GM12878 (cell line): Measurements from ENCODE around the gene GALNT18. TPM values are rescaled to one million over a fixed set of nuclear protein-coding genes. Genes with fewer than 3 reads are reported as not detected.

Source experiments
- ATAC-seq: fragments of 200-7000 bp; cut with Tn5 transposase; 3 replicates; pipeline ENCODE4 v1.9.1; 2020; ENCODE audit warnings: mild to moderate bottlenecking, moderate library complexity
- BruUV-seq: library from RNA; stranded (reverse); fragments of 400-500 nt; replicated peaks from 2 replicates; lab custom pipeline; 2021; lab: Mats Ljungman, UMichigan
- CTCF ChIA-PET: fragments of 300-600 bp; sonication (Branson Sonifier 250); formaldehyde crosslinking; extraction: SDS; loops from one replicate; lab custom pipeline; 2021; ENCODE audit warnings: inconsistent platforms; lab: Yijun Ruan, JAX
- POLR2A ChIA-PET: fragments of 350-600 bp; formaldehyde crosslinking; extraction: SDS; loops from one replicate; lab custom pipeline; 2021; ENCODE audit warnings: inconsistent platforms; lab: Charles Lee
- RAD21 ChIA-PET: fragments of 300-600 bp; sonication (Branson Sonifier 250); formaldehyde crosslinking; loops from one replicate; lab custom pipeline; 2023; ENCODE audit warnings: antibody characterized with exemption; ENCODE audit not compliant: unreplicated experiment; lab: Charles Lee
- SMC1A ChIA-PET: fragments of 300-600 bp; sonication (Branson Sonifier 250); formaldehyde crosslinking; loops from one replicate; lab custom pipeline; 2023; ENCODE audit not compliant: unreplicated experiment, uncharacterized antibody; lab: Charles Lee
- DNase-seq: peaks from one replicate; pipeline ENCODE4 v3.0.0-alpha.2; 2011; ENCODE audit warnings: low read depth, low spot score
- FAIRE-seq: peaks from 3 replicates; lab custom pipeline; 2011; peaks lifted over from hg19 to GRCh38; lab: Jason Lieb, UNC
- H2AFZ ChIP-seq: 2 replicates; pipeline ENCODE4 v1.6.0; 2011; ENCODE audit warnings: low read depth, low read length, control low read depth; ENCODE audit not compliant: control insufficient read depth
- H3K27ac ChIP-seq: 2 replicates; pipeline ENCODE4 v1.5.1; 2011; ENCODE audit warnings: control low read depth; ENCODE audit not compliant: control insufficient read depth, insufficient read depth
- H3K27me3 ChIP-seq, 2 experiments: replicated peaks in 1 of 2; 2 replicates each; pipeline versions ENCODE4 v1.6.0 to v1.6.1; 2011; ENCODE audit warnings: low read length in 1 of 2; ENCODE audit not compliant: control insufficient read depth in 2 of 2, insufficient read depth in 2 of 2
- H3K36me3 ChIP-seq, 2 experiments: 2 replicates each; pipeline ENCODE4 v1.5.1; 2011; ENCODE audit warnings: low read length in 1 of 2; ENCODE audit not compliant: control insufficient read depth in 2 of 2, insufficient read depth in 2 of 2
- H3K4me1 ChIP-seq: 2 replicates; pipeline ENCODE4 v1.6.1; 2011; ENCODE audit warnings: mild to moderate bottlenecking, low read length, moderate library complexity, mixed read lengths; ENCODE audit not compliant: control insufficient read depth, insufficient read depth
- H3K4me2 ChIP-seq: 2 replicates; pipeline ENCODE4 v1.6.0; 2011; ENCODE audit warnings: control low read depth; ENCODE audit not compliant: control insufficient read depth, insufficient read depth
- H3K4me3 ChIP-seq: fragments of 200-600 bp; sonication (generic); 2 replicates; pipeline ENCODE4 v1.5.1; 2016
- H3K79me2 ChIP-seq: 2 replicates; pipeline ENCODE4 v1.6.0; 2011; ENCODE audit warnings: low read length; ENCODE audit not compliant: control insufficient read depth, insufficient read depth
- H3K9ac ChIP-seq: 2 replicates; pipeline ENCODE4 v1.8.0; 2011; ENCODE audit warnings: low read length, control low read depth, mixed read lengths; ENCODE audit not compliant: control insufficient read depth, insufficient read depth
- H3K9me3 ChIP-seq: replicated peaks from 3 replicates; pipeline ENCODE4 v1.5.1; 2011; ENCODE audit warnings: mild to moderate bottlenecking, low read length; ENCODE audit not compliant: control insufficient read depth, insufficient read depth
- H4K20me1 ChIP-seq: 2 replicates; pipeline ENCODE4 v1.6.0; 2011; ENCODE audit not compliant: control insufficient read depth, insufficient read depth
- BACH1 ChIP-seq: fragments of 450-650 bp; IDR thresholded peaks from 2 replicates; pipeline ENCODE4 v1.6.1; 2017; ENCODE audit warnings: mild to moderate bottlenecking, borderline replicate concordance
- BHLHE40 ChIP-seq, 2 experiments: fragments of 450-650 bp in 1 of 2; IDR thresholded peaks; 2 replicates each; pipeline ENCODE4 v1.6.1; 2011 to 2017; ENCODE audit warnings: low read depth in 2 of 2, borderline replicate concordance in 1 of 2, improper control_type of control experiment in 1 of 2, low read length in 1 of 2, mild to moderate bottlenecking in 1 of 2
- ESRRA ChIP-seq: IDR thresholded peaks from 2 replicates; pipeline ENCODE4 v1.6.1; 2012; ENCODE audit warnings: mild to moderate bottlenecking, low read length, improper control_type of control experiment
- HDAC2 ChIP-seq: fragments of 200-600 bp; sonication (generic); IDR thresholded peaks from 2 replicates; pipeline ENCODE4 v1.6.1; 2017
- MXI1 ChIP-seq: fragments of 150-350 bp; IDR thresholded peaks from 2 replicates; pipeline ENCODE4 v1.6.1; 2011; ENCODE audit warnings: low read depth, mild to moderate bottlenecking, inconsistent platforms, low read length, improper control_type of control experiment
- SIN3A ChIP-seq: IDR thresholded peaks from 2 replicates; pipeline ENCODE4 v1.6.1; 2012; ENCODE audit warnings: low read depth, low read length, improper control_type of control experiment
- SREBF1 ChIP-seq: IDR thresholded peaks from 2 replicates; pipeline ENCODE4 v1.6.1; 2012; ENCODE audit warnings: mild to moderate bottlenecking, low read length
- in situ Hi-C: fragments of 300-500 bp; cut with MboI; formaldehyde crosslinking; loops from 9 replicates; pipeline ENCODE4 v1.14.3; 2018; ENCODE audit warnings: mixed read lengths
- intact Hi-C: fragments of 100-400 bp; cut with micrococcal nuclease; formaldehyde crosslinking; loops from one replicate; pipeline ENCODE4 v1.14.2; 2022; ENCODE audit not compliant: unreplicated experiment
- polyA plus RNA-seq, 11 experiments: library from polyadenylated mRNA; depleted of rRNA in 4 of 11; unstranded in 6 of 11; stranded (reverse) in 5 of 11; fragments of >200 nt; fragmentation: Nextera tagmentation in 4 of 11; fragmentation: Illumina TruSeq in 1 of 11; extraction: Ambion mirVana in 4 of 11; extraction: Trizol in 1 of 11; gene quantifications; 1 replicate in 1 of 11; 2 replicates in 10 of 11; pipeline versions ENCODE4 v1.2.1 to v1.2.3, GENCODE V29; 2011 to 2016; ENCODE audit warnings: inconsistent platforms in 2 of 11, missing spikeins in 2 of 11, low read depth in 1 of 11
- total RNA-seq, 4 experiments: library from RNA; depleted of rRNA in 3 of 4; stranded (reverse); fragments of >200 nt in 3 of 4; fragmentation: Illumina TruSeq in 1 of 4; extraction: Trizol in 1 of 4; gene quantifications; 2 replicates each; pipeline versions ENCODE4 v1.2.1 to v1.2.3, GENCODE V29; 2013 to 2021
- TF ChIP-seq, protein P1 (sequence below): fragments of 450-650 bp; IDR thresholded peaks from 2 replicates; pipeline ENCODE4 v1.6.1; 2017; ENCODE audit warnings: mild to moderate bottlenecking
- TF ChIP-seq, protein P2 (sequence below): fragments of 450-650 bp; formaldehyde crosslinking; IDR thresholded peaks from 2 replicates; pipeline ENCODE4 v1.4.0; 2022; ENCODE audit warnings: mild to moderate bottlenecking, moderate library complexity

The GALNT18 gene
- total and polyA plus RNA-seq, 10 of the 15 experiments (the other 5 are each of a cell fraction or from before 2014, with no cell fraction given): 1.2 to 14.2 (median 6.3) TPM

DNA sequence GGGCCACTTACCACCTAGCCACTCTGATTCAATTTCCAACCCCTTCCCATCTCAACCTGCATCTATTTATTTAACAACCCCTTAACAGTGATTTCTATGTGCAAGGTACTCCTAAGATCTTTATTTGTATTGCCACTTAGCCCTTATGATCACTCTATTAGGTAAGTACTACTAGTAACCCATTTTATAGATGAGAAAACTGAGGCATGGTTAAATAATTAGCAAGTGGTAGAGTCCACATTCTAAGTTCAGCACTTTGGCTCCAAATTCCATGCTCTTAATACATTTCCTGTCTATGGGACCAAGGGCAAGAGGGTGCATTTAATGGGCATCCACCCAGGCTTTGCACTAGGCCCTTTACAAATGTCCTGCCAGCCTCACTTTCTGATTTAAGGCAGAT lies 230.6 kb downstream of the GALNT18 start:
- ATAC-seq: no peak
- H3K79me2 ChIP-seq: no peaks in the 10 kb centered on the region
- no peak for DNase-seq
- no peaks in the 10 kb centered on the region for H4K20me1 ChIP-seq
- no peak for FAIRE-seq
- intact Hi-C loops: no loop called here
- BruUV-seq: no TSS peak
- ChIA-PET POLR2A (no interaction called here), CTCF (no interaction called here), SMC1A (no interaction called here), RAD21 (no interaction called here)
- no peak overlapping the region for H3K27ac ChIP-seq
- TF ChIP-seq ESRRA (no peak), SREBF1 (no peak), SIN3A (no peak), MXI1 (no peak), BACH1 (no peak), BHLHE40 (IDR thresholded peaks at IDR 0.05; ENCODE audit: borderline replicate concordance in 1 of 2, low read depth in 2 of 2, low read length in 1 of 2) (no peak), HDAC2 (no peak)
- TF ChIP-seq, protein P1, sequence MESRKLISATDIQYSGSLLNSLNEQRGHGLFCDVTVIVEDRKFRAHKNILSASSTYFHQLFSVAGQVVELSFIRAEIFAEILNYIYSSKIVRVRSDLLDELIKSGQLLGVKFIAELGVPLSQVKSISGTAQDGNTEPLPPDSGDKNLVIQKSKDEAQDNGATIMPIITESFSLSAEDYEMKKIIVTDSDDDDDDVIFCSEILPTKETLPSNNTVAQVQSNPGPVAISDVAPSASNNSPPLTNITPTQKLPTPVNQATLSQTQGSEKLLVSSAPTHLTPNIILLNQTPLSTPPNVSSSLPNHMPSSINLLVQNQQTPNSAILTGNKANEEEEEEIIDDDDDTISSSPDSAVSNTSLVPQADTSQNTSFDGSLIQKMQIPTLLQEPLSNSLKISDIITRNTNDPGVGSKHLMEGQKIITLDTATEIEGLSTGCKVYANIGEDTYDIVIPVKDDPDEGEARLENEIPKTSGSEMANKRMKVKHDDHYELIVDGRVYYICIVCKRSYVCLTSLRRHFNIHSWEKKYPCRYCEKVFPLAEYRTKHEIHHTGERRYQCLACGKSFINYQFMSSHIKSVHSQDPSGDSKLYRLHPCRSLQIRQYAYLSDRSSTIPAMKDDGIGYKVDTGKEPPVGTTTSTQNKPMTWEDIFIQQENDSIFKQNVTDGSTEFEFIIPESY: no peak
- TF ChIP-seq, protein P2, sequence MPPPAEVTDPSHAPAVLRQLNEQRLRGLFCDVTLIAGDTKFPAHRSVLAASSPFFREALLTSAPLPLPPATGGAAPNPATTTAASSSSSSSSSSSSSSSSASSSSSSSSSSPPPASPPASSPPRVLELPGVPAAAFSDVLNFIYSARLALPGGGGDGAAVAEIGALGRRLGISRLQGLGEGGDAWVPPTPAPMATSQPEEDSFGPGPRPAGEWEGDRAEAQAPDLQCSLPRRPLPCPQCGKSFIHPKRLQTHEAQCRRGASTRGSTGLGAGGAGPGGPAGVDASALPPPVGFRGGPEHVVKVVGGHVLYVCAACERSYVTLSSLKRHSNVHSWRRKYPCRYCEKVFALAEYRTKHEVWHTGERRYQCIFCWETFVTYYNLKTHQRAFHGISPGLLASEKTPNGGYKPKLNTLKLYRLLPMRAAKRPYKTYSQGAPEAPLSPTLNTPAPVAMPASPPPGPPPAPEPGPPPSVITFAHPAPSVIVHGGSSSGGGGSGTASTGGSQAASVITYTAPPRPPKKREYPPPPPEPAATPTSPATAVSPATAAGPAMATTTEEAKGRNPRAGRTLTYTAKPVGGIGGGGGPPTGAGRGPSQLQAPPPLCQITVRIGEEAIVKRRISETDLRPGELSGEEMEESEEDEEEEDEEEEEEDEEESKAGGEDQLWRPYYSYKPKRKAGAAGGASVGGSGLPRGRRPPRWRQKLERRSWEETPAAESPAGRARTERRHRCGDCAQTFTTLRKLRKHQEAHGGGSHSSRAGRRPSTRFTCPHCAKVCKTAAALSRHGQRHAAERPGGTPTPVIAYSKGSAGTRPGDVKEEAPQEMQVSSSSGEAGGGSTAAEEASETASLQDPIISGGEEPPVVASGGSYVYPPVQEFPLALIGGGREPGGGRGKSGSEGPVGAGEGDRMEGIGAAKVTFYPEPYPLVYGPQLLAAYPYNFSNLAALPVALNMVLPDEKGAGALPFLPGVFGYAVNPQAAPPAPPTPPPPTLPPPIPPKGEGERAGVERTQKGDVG (CRISPR knock-in tag): no peak
- no peaks in the 10 kb centered on the region for H3K9me3 ChIP-seq
- H3K9ac ChIP-seq: no peak overlapping the region
- in situ Hi-C loops: no loop called here
- no peaks in the 10 kb centered on the region for H3K4me1 ChIP-seq
- no peaks in the 10 kb centered on the region for H3K27me3 ChIP-seq
- no peak overlapping the region for H2AFZ ChIP-seq
- no peak overlapping the region for H3K4me3 ChIP-seq
- no peak overlapping the region for H3K4me2 ChIP-seq
- H3K36me3 ChIP-seq: no peaks in the 10 kb centered on the region; a peak in 1 of 4 replicates
